Measurements from ENCODE around the gene MBNL2.
A peak's percentile ranks its signal among the peaks of the same experiment; 100 is the strongest.

Gene MBNL2

DNA sequence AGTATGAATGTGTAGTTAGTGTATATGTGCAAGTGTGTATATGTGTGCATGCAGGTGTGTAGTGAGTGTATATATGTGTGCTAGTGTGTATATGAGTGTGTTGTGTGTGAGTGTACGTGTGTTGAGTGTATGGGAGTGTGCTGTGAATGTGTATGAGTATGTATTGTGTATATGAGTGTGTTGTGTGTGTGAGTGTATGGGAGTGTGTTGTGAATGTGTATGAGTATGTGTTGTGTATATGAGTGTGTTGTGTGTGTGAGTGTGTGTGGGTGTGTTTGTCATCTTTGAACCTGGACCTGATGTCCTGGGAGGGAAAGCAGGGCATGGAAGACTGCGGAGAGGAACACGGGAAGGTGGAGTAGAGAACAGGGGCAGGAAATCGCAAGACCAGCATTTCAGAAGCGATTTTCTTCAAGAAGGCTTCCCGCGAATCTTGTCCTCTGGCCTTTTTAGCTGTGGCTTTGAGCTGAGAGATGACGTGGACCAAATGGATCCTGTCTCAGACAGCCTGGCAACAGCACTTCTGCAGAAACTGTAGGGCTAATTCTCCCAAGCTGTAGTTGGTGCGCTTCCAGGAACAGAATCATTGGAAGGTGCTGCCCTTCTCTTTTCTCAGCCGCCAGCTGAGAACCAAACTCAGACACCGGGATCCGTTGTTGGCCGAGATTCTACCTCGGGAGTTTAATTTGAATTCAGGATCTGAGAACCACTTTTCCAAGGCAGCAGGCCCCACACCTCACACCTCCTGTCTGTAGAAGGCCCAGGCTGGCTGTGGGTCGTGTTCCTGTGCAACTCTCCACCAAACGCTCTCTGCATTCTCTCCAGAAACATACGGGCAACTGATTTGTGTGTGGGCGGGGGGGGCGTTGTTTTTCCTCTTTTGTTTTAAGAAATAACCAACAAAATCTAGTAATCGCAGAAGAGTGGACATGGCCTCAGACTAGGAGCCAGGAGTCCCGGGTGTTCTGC lies 117.2 kb downstream of the MBNL2 start:
- H3K79me2 ChIP-seq (ENCODE audit: low read length) = no peaks in the 10 kb centered on the region
- no peaks in the 10 kb centered on the region for H4K20me1 ChIP-seq (ENCODE audit: insufficient read depth, low read length)
- TF ChIP-seq, protein P1, sequence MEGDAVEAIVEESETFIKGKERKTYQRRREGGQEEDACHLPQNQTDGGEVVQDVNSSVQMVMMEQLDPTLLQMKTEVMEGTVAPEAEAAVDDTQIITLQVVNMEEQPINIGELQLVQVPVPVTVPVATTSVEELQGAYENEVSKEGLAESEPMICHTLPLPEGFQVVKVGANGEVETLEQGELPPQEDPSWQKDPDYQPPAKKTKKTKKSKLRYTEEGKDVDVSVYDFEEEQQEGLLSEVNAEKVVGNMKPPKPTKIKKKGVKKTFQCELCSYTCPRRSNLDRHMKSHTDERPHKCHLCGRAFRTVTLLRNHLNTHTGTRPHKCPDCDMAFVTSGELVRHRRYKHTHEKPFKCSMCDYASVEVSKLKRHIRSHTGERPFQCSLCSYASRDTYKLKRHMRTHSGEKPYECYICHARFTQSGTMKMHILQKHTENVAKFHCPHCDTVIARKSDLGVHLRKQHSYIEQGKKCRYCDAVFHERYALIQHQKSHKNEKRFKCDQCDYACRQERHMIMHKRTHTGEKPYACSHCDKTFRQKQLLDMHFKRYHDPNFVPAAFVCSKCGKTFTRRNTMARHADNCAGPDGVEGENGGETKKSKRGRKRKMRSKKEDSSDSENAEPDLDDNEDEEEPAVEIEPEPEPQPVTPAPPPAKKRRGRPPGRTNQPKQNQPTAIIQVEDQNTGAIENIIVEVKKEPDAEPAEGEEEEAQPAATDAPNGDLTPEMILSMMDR (IDR thresholded peaks at IDR 0.05; ENCODE audit: low read depth, low read length) = no peak
- no peak for TF ChIP-seq EZH2phosphoT487 (IDR thresholded peaks at IDR 0.05; ENCODE audit: low read depth)
- H3K9me3 ChIP-seq (ENCODE audit: insufficient read depth, low read length) = no peaks in the 10 kb centered on the region
- H3K4me2 ChIP-seq (ENCODE audit: low read length) = peak overlapping the region; percentile 51
- peak overlapping the region; percentile 20; the same call in 1 of the 2 replicates for H3K9ac ChIP-seq (ENCODE audit: low read length)
- no peak overlapping the region for H2AFZ ChIP-seq (ENCODE audit: low read depth, low read length)
- H3K27ac ChIP-seq (ENCODE audit: low read length) = peak overlapping the region; percentile 14
- no peaks in the 10 kb centered on the region for H3K36me3 ChIP-seq (replicated peaks; ENCODE audit: low read depth, low read length)
- H3K4me1 ChIP-seq (ENCODE audit: low read length) = peaks cover 20% of the 10 kb centered on the region
- H3K4me3 ChIP-seq (ENCODE audit: low read length) = peak overlapping the region; percentile 12
- no peaks in the 10 kb centered on the region for H3K27me3 ChIP-seq (ENCODE audit: low read depth, low read length)

DNA sequence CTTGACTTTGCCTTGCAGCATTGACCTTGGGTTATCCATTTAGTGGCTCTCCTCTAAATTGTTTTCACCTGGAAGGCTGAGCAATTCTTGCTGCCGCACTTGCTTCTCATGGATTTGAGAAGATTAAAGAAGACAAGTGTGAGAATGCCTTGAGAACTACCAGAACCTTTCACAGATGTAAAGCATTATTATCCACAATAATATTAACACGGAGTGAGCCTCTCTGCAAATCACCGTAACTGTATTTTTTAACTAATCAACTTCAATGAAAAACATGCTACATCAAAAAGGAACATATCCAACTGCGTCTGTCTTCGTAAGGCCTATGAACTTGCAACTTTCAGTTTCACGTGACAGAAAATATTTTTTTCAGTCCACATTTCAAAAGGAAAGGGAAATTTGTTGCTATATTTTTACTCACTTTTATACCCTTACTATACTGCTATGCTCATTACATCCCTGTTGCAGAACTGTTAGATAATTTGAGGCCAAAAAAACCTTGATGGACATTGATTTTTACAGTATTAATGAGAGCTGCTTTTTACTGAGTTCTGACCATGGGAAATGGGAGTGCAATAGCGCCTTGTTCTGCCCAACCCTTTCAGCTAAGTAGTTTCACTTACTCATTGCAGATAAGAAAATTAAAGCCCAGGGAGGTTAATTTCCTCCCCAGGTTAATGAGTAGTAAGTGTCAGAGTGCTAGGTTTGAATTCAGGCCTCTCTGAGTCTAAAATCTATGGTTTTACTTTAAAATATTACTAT lies 118.0 kb downstream of the MBNL2 start:
- peak overlapping the region; percentile 20; the same call in 1 of the 2 replicates for H3K9ac ChIP-seq (ENCODE audit: low read length)
- TF ChIP-seq, protein P1 (IDR thresholded peaks at IDR 0.05; ENCODE audit: low read depth, low read length) = no peak
- no peak for TF ChIP-seq EZH2phosphoT487 (IDR thresholded peaks at IDR 0.05; ENCODE audit: low read depth)
- no peaks in the 10 kb centered on the region for H3K36me3 ChIP-seq (replicated peaks; ENCODE audit: low read depth, low read length)
- H2AFZ ChIP-seq (ENCODE audit: low read depth, low read length) = peak overlapping the region; percentile 5; the same call in 1 of the 2 replicates
- H3K4me2 ChIP-seq (ENCODE audit: low read length) = peak overlapping the region; percentile 51
- no peaks in the 10 kb centered on the region for H3K27me3 ChIP-seq (ENCODE audit: low read depth, low read length)
- no peaks in the 10 kb centered on the region for H4K20me1 ChIP-seq (ENCODE audit: insufficient read depth, low read length)
- peaks cover 20% of the 10 kb centered on the region for H3K4me1 ChIP-seq (ENCODE audit: low read length)
- H3K79me2 ChIP-seq (ENCODE audit: low read length) = no peaks in the 10 kb centered on the region
- H3K9me3 ChIP-seq (ENCODE audit: insufficient read depth, low read length) = no peaks in the 10 kb centered on the region
- peak overlapping the region; percentile 14 for H3K27ac ChIP-seq (ENCODE audit: low read length)
- peak overlapping the region; percentile 12 for H3K4me3 ChIP-seq (ENCODE audit: low read length)

DNA sequence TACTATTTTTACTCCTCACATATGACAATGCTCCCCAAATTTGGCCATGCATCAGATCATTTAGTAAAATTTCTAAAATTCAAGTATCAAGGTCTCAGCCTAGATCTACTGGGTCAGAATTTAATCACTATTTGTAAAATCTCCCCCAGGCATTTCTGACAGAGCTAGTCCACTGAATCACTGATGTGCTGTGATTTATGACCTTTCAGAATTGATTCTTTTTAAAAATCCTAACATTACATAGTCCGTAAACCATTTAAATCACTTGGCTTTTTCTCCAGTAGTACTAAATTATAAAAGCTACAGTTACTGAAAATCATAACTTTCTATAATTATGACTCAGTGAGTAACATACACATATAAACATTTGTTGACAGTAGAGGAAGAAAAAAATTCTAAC lies 119.0 kb downstream of the MBNL2 start:
- H2AFZ ChIP-seq (ENCODE audit: low read depth, low read length) = no peak overlapping the region
- no peak overlapping the region for H3K27ac ChIP-seq (ENCODE audit: low read length)
- H3K79me2 ChIP-seq (ENCODE audit: low read length) = no peaks in the 10 kb centered on the region
- no peaks in the 10 kb centered on the region for H3K27me3 ChIP-seq (ENCODE audit: low read depth, low read length)
- TF ChIP-seq EZH2phosphoT487 (IDR thresholded peaks at IDR 0.05; ENCODE audit: low read depth) = no peak
- no peak overlapping the region for H3K4me3 ChIP-seq (ENCODE audit: low read length)
- peaks cover 20% of the 10 kb centered on the region for H3K4me1 ChIP-seq (ENCODE audit: low read length)
- H3K9ac ChIP-seq (ENCODE audit: low read length) = no peak overlapping the region
- no peaks in the 10 kb centered on the region for H4K20me1 ChIP-seq (ENCODE audit: insufficient read depth, low read length)
- H3K4me2 ChIP-seq (ENCODE audit: low read length) = no peak overlapping the region
- H3K36me3 ChIP-seq (replicated peaks; ENCODE audit: low read depth, low read length) = no peaks in the 10 kb centered on the region
- H3K9me3 ChIP-seq (ENCODE audit: insufficient read depth, low read length) = no peaks in the 10 kb centered on the region

DNA sequence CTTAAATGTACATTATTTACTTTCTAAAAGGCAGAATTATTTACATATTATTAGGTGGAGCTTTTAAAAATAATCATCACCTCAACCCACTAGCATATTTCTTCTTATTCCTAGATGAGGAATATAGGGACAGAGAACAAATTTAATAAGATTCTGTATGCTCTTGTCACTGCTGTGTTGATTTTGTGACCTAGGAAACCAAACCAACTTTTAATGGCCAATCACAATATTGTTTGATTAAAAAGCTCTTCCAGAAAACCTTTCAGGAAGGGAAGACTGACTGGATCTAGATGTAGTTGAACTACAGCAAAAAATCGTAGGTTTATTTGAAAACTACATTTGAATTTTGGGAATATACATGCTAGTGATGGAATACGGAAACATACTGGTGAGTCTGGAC lies 120.0 kb downstream of the MBNL2 start:
- Histone ChIP-seq H3K36me3 (replicated peaks; ENCODE audit: low read depth, low read length) (no peaks in the 10 kb centered on the region), H3K9ac (ENCODE audit: low read length) (no peak overlapping the region), H3K27ac (ENCODE audit: low read length) (no peak overlapping the region), H3K27me3 (ENCODE audit: low read depth, low read length) (no peaks in the 10 kb centered on the region), H3K4me3 (ENCODE audit: low read length) (no peak overlapping the region), H3K4me2 (ENCODE audit: low read length) (no peak overlapping the region), H3K4me1 (ENCODE audit: low read length) (peaks cover 20% of the 10 kb centered on the region), H2AFZ (ENCODE audit: low read depth, low read length) (no peak overlapping the region), H3K9me3 (ENCODE audit: insufficient read depth, low read length) (no peaks in the 10 kb centered on the region), H4K20me1 (ENCODE audit: insufficient read depth, low read length) (no peaks in the 10 kb centered on the region), H3K79me2 (ENCODE audit: low read length) (no peaks in the 10 kb centered on the region)
- TF ChIP-seq, protein P1 (IDR thresholded peaks at IDR 0.05; ENCODE audit: low read depth, low read length) = no peak
